Activated T-helper 1 cell treated with anti-CD3 and anti-CD28 coated beads, Interleukin-12 subunit alpha, Interleukin-12 subunit beta, Interleukin-2, Interleukin-4 antibody, amounts not matched to agents 30 ng/mL and 10 ng/mL and 1 ng/mL, durations not matched to agents 14 hours and 24 hours and 36 hours (primary cell): ENCODE measurements around the gene DNMT3B. TPM values are rescaled to one million over a fixed set of nuclear protein-coding genes. Genes with fewer than 3 reads are reported as not detected.

Experiments
- DNase-seq: peaks from one replicate; pipeline ENCODE4 v3.0.0; 2021; ENCODE audit warnings: low spot score
- H3K27ac Mint-ChIP-seq: one replicate; pipeline ENCODE4 v1.8.0; 2021; ENCODE audit warnings: mild to moderate bottlenecking, mixed read lengths
- H3K27me3 Mint-ChIP-seq: one replicate; pipeline ENCODE4 v1.8.0; 2022; ENCODE audit warnings: mild to moderate bottlenecking, moderate library complexity, mixed read lengths; ENCODE audit not compliant: insufficient read depth
- H3K36me3 Mint-ChIP-seq: one replicate; pipeline ENCODE4 v1.8.0; 2021; ENCODE audit warnings: low read depth, mixed read lengths
- H3K4me1 Mint-ChIP-seq: one replicate; pipeline ENCODE4 v1.8.0; 2021; ENCODE audit warnings: low read depth, mixed read lengths
- H3K4me3 Mint-ChIP-seq: one replicate; pipeline ENCODE4 v1.8.0; 2021; ENCODE audit warnings: mild to moderate bottlenecking, moderate library complexity, mixed read lengths
- H3K9me3 Mint-ChIP-seq: one replicate; pipeline ENCODE4 v1.8.0; 2021; ENCODE audit warnings: mixed read lengths
- intact Hi-C: fragments of 100-400 bp; cut with micrococcal nuclease; formaldehyde crosslinking; loops from one replicate; pipeline ENCODE4 v1.15.1; 2024
- total RNA-seq: library from RNA; stranded (reverse); gene quantifications from 2 replicates; pipeline ENCODE4 v1.2.3, GENCODE V29; 2022

The DNMT3B gene
- total RNA-seq, 1 donor from 2014 or later, result 0.75 TPM

- H3K4me1 Mint-ChIP-seq, result no peaks in the 10 kb centered on the region
- H3K27ac Mint-ChIP-seq, result no peak overlapping the region
- no peak overlapping the region for H3K4me3 Mint-ChIP-seq
- DNase-seq, result no peak
- intact Hi-C loops, result no loop called here
- H3K27me3 Mint-ChIP-seq, result peaks cover 3% of the 10 kb centered on the region
- H3K9me3 Mint-ChIP-seq, result no peaks in the 10 kb centered on the region
- peaks cover 3% of the 10 kb centered on the region for H3K36me3 Mint-ChIP-seq
These were observed 43.5 kb downstream of the DNMT3B start for GRCh38 chr20:32805721-32806120.

GRCh38 chr20:32806356-32806755 lies 44.2 kb downstream of the DNMT3B start:
- DNase-seq, result no peak
- no peak overlapping the region for H3K4me3 Mint-ChIP-seq
- H3K4me1 Mint-ChIP-seq, result no peaks in the 10 kb centered on the region
- H3K9me3 Mint-ChIP-seq, result no peaks in the 10 kb centered on the region
- peaks cover 3% of the 10 kb centered on the region for H3K27me3 Mint-ChIP-seq
- H3K36me3 Mint-ChIP-seq, result peaks cover 3% of the 10 kb centered on the region
- intact Hi-C loops, result no loop called here
- H3K27ac Mint-ChIP-seq, result no peak overlapping the region

- intact Hi-C loops, result no loop called here
- Mint-ChIP-seq H3K36me3 (peaks cover 3% of the 10 kb centered on the region), H3K4me1 (no peaks in the 10 kb centered on the region), H3K9me3 (no peaks in the 10 kb centered on the region), H3K27me3 (peaks cover 3% of the 10 kb centered on the region), H3K27ac (no peak overlapping the region), H3K4me3 (no peak overlapping the region)
- no peak for DNase-seq
These were observed 45.5 kb downstream of the DNMT3B start for GRCh38 chr20:32807706-32808105.

GRCh38 chr20:32808438-32808837 lies 46.3 kb downstream of the DNMT3B start:
- no peaks in the 10 kb centered on the region for H3K9me3 Mint-ChIP-seq
- peaks cover 3% of the 10 kb centered on the region for H3K27me3 Mint-ChIP-seq
- no peak for DNase-seq
- H3K4me1 Mint-ChIP-seq, result no peaks in the 10 kb centered on the region
- intact Hi-C loops, result no loop called here
- no peaks in the 10 kb centered on the region for H3K36me3 Mint-ChIP-seq
- H3K4me3 Mint-ChIP-seq, result no peak overlapping the region
- no peak overlapping the region for H3K27ac Mint-ChIP-seq

GRCh38 chr20:32809907-32810306 lies 47.7 kb downstream of the DNMT3B start:
- H3K27me3 Mint-ChIP-seq, result peaks cover 3% of the 10 kb centered on the region
- H3K4me1 Mint-ChIP-seq, result no peaks in the 10 kb centered on the region
- no peaks in the 10 kb centered on the region for H3K9me3 Mint-ChIP-seq
- H3K4me3 Mint-ChIP-seq, result no peak overlapping the region
- no peak for DNase-seq
- H3K27ac Mint-ChIP-seq, result no peak overlapping the region
- intact Hi-C loops, result no loop called here
- H3K36me3 Mint-ChIP-seq, result no peaks in the 10 kb centered on the region

- Mint-ChIP-seq H3K27ac (no peak overlapping the region), H3K27me3 (peaks cover 3% of the 10 kb centered on the region), H3K4me1 (no peaks in the 10 kb centered on the region), H3K36me3 (no peaks in the 10 kb centered on the region), H3K4me3 (no peak overlapping the region), H3K9me3 (no peaks in the 10 kb centered on the region)
- no peak for DNase-seq
- intact Hi-C loops, result no loop called here
These were observed 48.8 kb downstream of the DNMT3B start for GRCh38 chr20:32810941-32811340.

- no peaks in the 10 kb centered on the region for H3K36me3 Mint-ChIP-seq
- no peaks in the 10 kb centered on the region for H3K4me1 Mint-ChIP-seq
- peaks cover 3% of the 10 kb centered on the region for H3K27me3 Mint-ChIP-seq
- no peak for DNase-seq
- H3K27ac Mint-ChIP-seq, result no peak overlapping the region
- intact Hi-C loops, result no loop called here
- no peaks in the 10 kb centered on the region for H3K9me3 Mint-ChIP-seq
- H3K4me3 Mint-ChIP-seq, result no peak overlapping the region
These were observed 49.7 kb downstream of the DNMT3B start for GRCh38 chr20:32811886-32812285.

GRCh38 chr20:32819992-32820697 lies 58.0 kb downstream of the DNMT3B start:
- H3K27me3 Mint-ChIP-seq, result no peaks in the 10 kb centered on the region
- H3K4me3 Mint-ChIP-seq, result peak overlapping the region; percentile 96
- intact Hi-C loops, result loop anchor here (1.0 to 5.0 kb wide), 3 partner anchors 30 to 463 kb away; partner anchors contain the start of genes ASXL1 and COMMD7
- peaks cover 39% of the 10 kb centered on the region for H3K4me1 Mint-ChIP-seq
- H3K9me3 Mint-ChIP-seq, result no peaks in the 10 kb centered on the region
- peaks cover 10% of the 10 kb centered on the region for H3K36me3 Mint-ChIP-seq
- no peak for DNase-seq
- H3K27ac Mint-ChIP-seq, result peak overlapping the region; percentile 94

- H3K27me3 Mint-ChIP-seq, result no peaks in the 10 kb centered on the region
- H3K9me3 Mint-ChIP-seq, result no peaks in the 10 kb centered on the region
- peaks cover 39% of the 10 kb centered on the region for H3K4me1 Mint-ChIP-seq
- intact Hi-C loops, result loop anchor here (5.0 kb wide), 2 partner anchors 79 to 464 kb away; partner anchors contain the start of genes ASXL1 and COMMD7
- peak overlapping the region; percentile 94 for H3K27ac Mint-ChIP-seq
- H3K36me3 Mint-ChIP-seq, result peaks cover 13% of the 10 kb centered on the region
- peak overlapping the region; percentile 96 for H3K4me3 Mint-ChIP-seq
- no peak for DNase-seq
These were observed 58.7 kb downstream of the DNMT3B start for GRCh38 chr20:32820698-32821377.

- H3K27ac Mint-ChIP-seq, result no peak overlapping the region
- H3K27me3 Mint-ChIP-seq, result no peaks in the 10 kb centered on the region
- H3K4me3 Mint-ChIP-seq, result peak overlapping the region; percentile 96
- peaks cover 39% of the 10 kb centered on the region for H3K4me1 Mint-ChIP-seq
- H3K9me3 Mint-ChIP-seq, result no peaks in the 10 kb centered on the region
- intact Hi-C loops, result loop anchor here (5.0 kb wide), 2 partner anchors 80 to 465 kb away; partner anchors contain the start of genes ASXL1 and COMMD7
- peaks cover 18% of the 10 kb centered on the region for H3K36me3 Mint-ChIP-seq
- DNase-seq, result no peak
These were observed 60.0 kb downstream of the DNMT3B start for GRCh38 chr20:32822225-32822624.

GRCh38 chr20:32823078-32823477 lies 60.9 kb downstream of the DNMT3B start:
- peaks cover 21% of the 10 kb centered on the region for H3K36me3 Mint-ChIP-seq
- DNase-seq, result no peak
- H3K4me3 Mint-ChIP-seq, result peak overlapping the region; percentile 1
- H3K27ac Mint-ChIP-seq, result peak overlapping the region; percentile 24
- H3K9me3 Mint-ChIP-seq, result no peaks in the 10 kb centered on the region
- H3K4me1 Mint-ChIP-seq, result peaks cover 43% of the 10 kb centered on the region
- H3K27me3 Mint-ChIP-seq, result no peaks in the 10 kb centered on the region
- intact Hi-C loops, result loop anchor here (5.0 kb wide), 2 partner anchors 81 to 466 kb away; partner anchors contain the start of genes ASXL1 and COMMD7

GRCh38 chr20:32823737-32824588 lies 61.8 kb downstream of the DNMT3B start:
- H3K36me3 Mint-ChIP-seq, result peaks cover 27% of the 10 kb centered on the region
- H3K27ac Mint-ChIP-seq, result peak overlapping the region; percentile 9
- peak overlapping the region; percentile 27 for H3K4me3 Mint-ChIP-seq
- no peak for DNase-seq
- no peaks in the 10 kb centered on the region for H3K9me3 Mint-ChIP-seq
- intact Hi-C loops, result loop anchor here (5.0 kb wide), 2 partner anchors 82 to 467 kb away; partner anchors contain the start of genes ASXL1 and COMMD7
- no peaks in the 10 kb centered on the region for H3K27me3 Mint-ChIP-seq
- peaks cover 49% of the 10 kb centered on the region for H3K4me1 Mint-ChIP-seq
